Airway epithelial cell (primary cell): ENCODE measurements around the gene OR8H3. TPM values are rescaled to one million over a fixed set of nuclear protein-coding genes. Genes with fewer than 3 reads are reported as not detected.

Experiments
- total RNA-seq: library from RNA; depleted of rRNA; stranded (reverse); fragments of >200 nt; gene quantifications from 2 replicates; pipeline ENCODE4 v1.2.3, GENCODE V29; 2015

OR8H3 gene, protein sequence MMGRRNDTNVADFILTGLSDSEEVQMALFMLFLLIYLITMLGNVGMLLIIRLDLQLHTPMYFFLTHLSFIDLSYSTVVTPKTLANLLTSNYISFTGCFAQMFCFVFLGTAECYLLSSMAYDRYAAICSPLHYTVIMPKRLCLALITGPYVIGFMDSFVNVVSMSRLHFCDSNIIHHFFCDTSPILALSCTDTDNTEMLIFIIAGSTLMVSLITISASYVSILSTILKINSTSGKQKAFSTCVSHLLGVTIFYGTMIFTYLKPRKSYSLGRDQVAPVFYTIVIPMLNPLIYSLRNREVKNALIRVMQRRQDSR
- total RNA-seq, result not detected in 2 replicates

DNA sequence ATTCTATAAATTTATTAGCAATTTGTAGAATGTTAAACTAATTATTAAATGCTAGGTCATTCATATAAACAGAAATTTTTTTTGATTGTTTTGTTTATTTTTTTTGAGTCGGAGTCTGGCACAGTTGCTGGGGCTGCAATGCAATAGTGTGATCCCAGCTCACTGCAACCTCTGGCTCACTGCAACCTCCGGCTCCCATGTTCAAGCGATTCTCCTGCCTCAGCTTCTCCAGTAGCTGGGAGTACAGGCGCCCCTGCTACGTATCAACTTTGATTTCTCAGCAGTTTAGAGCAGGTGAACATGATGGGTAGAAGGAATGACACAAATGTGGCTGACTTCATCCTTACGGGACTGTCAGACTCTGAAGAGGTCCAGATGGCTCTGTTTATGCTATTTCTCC, at the start of gene OR8H3:
Gene OR8H3, plus strand, starts transcription at position 301 of the 400 bp plus-strand sequence. Its CDS starts 0 bp downstream, at position 301.

DNA sequence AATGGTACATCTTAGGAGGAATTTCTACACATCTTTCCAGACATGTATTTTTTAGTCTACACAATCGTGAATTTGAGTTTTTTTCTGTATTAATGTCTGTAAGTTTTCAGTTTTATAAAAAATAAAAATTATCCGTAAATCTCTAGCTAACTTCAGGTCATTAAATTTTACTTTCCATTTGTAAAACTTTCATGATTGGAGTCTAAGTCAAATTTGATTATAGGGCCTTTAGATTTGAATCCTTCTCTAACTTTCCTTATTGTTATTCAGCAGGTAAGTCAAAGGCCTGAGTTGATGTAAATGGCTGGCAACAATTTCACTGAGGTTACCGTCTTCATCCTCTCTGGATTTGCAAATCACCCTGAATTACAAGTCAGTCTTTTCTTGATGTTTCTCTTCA, 29.2 kb upstream of the OR8H3 start, which contains the start of gene OR8I2:
Gene OR8I2, plus strand, starts transcription at position 301 of the 400 bp plus-strand sequence. Its CDS starts 0 bp downstream, at position 301.

DNA sequence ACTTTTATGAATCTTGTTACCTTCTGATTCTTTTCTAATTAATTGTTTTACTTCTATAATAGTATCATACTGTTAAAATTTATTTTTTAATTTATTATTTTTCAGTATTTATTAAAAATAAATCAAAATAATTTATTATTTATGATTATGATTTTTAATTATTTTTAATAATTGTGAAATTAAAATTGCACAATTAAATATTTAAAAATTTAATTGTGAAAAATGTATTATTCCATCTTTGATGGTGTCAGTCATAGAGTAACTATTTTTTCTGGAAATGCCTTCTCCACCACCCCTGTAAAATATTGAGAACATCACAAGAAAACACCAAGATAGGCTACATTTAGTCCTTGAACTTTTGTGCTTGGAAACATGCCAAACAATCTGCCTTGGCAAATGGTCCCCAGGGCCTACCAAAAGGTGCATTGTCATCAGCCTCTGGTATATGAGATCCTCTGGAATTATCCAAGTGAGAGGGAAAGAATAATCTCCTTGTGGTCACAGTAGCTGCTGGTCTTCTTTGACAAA, 18.9 kb upstream of the OR8H3 start, which contains the start of gene OR8H2:
Gene OR8H2, plus strand, starts transcription at position 478 of the 528 bp plus-strand sequence. CDS start 1,356 bp downstream, outside the sequence.

DNA sequence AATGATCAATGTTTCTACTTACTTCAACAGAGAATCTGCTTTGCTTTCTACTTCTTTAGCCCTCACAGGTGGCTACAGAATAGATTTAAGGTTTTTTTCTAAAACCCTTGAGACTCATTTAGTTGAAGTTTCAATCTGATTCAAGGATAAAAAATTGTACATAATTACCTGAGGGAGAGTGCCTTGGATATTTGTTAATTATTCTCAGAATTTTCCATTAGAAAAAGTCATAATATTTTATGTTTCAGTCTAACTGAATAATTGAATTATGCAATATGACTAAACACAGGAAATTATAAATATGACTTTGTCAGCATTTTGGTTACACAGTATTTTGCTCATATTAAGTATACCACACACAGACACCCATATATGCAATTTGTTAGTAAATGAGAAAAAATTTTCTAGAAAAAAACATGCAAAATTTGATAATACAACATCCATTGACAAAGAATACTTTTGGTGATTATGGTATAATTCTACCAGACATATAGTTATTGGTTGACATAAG, 18.0 kb downstream of the OR8H3 start, which contains the start of gene OR8J3:
Gene OR8J3, minus strand, starts transcription at position 51 of the 511 bp plus-strand sequence. CDS start 2,483 bp downstream, outside the sequence.

DNA sequence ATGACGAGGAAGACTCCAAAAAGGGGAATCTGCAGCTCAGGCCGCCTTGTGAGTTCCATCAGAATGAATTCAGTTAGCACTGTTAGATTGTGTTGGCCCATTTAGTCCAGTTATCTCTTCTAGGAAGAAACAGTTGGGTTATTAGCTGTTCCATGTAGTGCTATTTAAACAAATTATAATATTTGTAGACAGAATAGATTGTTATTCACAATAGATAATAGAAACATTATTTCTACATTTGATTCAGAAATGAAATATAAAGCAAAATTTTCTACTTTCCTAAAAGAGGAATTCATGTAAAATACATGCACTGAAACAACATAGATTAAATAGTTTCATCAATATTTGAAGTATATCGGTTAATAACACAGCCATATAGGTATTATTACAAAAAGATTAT, 38.0 kb downstream of the OR8H3 start, which contains the start of gene OR8K5:
Gene OR8K5, minus strand, starts transcription at position 101 of the 400 bp plus-strand sequence. Its CDS starts 0 bp downstream, at position 101.

Other genes starting within 250 kb of the OR8H3 start
- not detected in 2 replicates for gene TRIM51, start 239.1 kb upstream of the OR8H3 start, total RNA-seq
- gene OR5W2, start 207.8 kb upstream of the OR8H3 start, total RNA-seq, result not detected in 2 replicates
- gene OR5I1, start 186.0 kb upstream of the OR8H3 start, total RNA-seq, result not detected in 2 replicates
- gene OR10AG1, start 152.4 kb upstream of the OR8H3 start, total RNA-seq, result not detected in 2 replicates
- gene OR5F1, start 127.7 kb upstream of the OR8H3 start, total RNA-seq, result not detected in 2 replicates
- gene OR5AS1, start 94.7 kb upstream of the OR8H3 start, total RNA-seq, result not detected in 2 replicates
- not detected in 2 replicates for gene OR8I2, start 29.1 kb upstream of the OR8H3 start, total RNA-seq
- gene OR8H2, start 18.7 kb upstream of the OR8H3 start, total RNA-seq, result not detected in 2 replicates
- gene OR8J3, start 17.8 kb downstream of the OR8H3 start, total RNA-seq, result not detected in 2 replicates
- not detected in 2 replicates for gene OR8K5, start 37.9 kb downstream of the OR8H3 start, total RNA-seq
- not detected in 2 replicates for gene OR5J2, start 54.2 kb downstream of the OR8H3 start, total RNA-seq
- gene OR5T2, start 111.9 kb downstream of the OR8H3 start, total RNA-seq, result not detected in 2 replicates
- gene OR5T3, start 129.9 kb downstream of the OR8H3 start, total RNA-seq, result not detected in 2 replicates
- gene OR5T1, start 151.8 kb downstream of the OR8H3 start, total RNA-seq, result not detected in 2 replicates
- gene OR8H1, start 169.9 kb downstream of the OR8H3 start, total RNA-seq, result not detected in 2 replicates
- not detected in 2 replicates for gene OR8K3, start 192.8 kb downstream of the OR8H3 start, total RNA-seq
- not detected in 2 replicates for gene OR8K1, start 223.7 kb downstream of the OR8H3 start, total RNA-seq
- not detected in 2 replicates for gene OR8J1, start 231.9 kb downstream of the OR8H3 start, total RNA-seq